Mucosa of descending colon (tissue), 3 donors: ENCODE results near the gene PLGRKT. TPM values are rescaled to one million over a fixed set of nuclear protein-coding genes. Genes with fewer than 3 reads are reported as not detected.

Experiments
- ATAC-seq: fragments of 200-7000 bp; cut with Tn5 transposase; one replicate; pipeline ENCODE4 v1.9.1; 2020; ENCODE audit warnings: mild to moderate bottlenecking, moderate library complexity
- DNase-seq, 3 donors: peaks; one replicate each; pipeline ENCODE4 v3.0.0-alpha.2; 2020
- H3K36me3 ChIP-seq: fragments of 200-600 bp; one replicate; pipeline ENCODE4 v1.8.0; 2021; ENCODE audit warnings: low read depth, mild to moderate bottlenecking
- H3K4me1 ChIP-seq: fragments of 200-600 bp; one replicate; pipeline ENCODE4 v1.8.0; 2021; ENCODE audit warnings: low read depth, mild to moderate bottlenecking
- H3K4me3 ChIP-seq: fragments of 200-600 bp; one replicate; pipeline ENCODE4 v1.8.0; 2021; ENCODE audit warnings: mild to moderate bottlenecking
- H3K9me3 ChIP-seq: fragments of 200-600 bp; one replicate; pipeline ENCODE4 v1.8.0; 2021; ENCODE audit warnings: mild to moderate bottlenecking
- intact Hi-C, 2 donors: fragments of 100-400 bp; cut with DNase I in 1 of 2; cut with micrococcal nuclease in 1 of 2; formaldehyde crosslinking; loops; one replicate each; pipeline versions ENCODE4 v1.11.0 to v1.11.1; 2022; cut with DNase I, micrococcal nuclease
- total RNA-seq, 3 donors: library from RNA; stranded (reverse); fragmentation: NEBNext Ultra II Directional in 2 of 3; extraction: Animal tissue kit (Norgen Biotek cat#: 25700) in 2 of 3; gene quantifications; one replicate each; pipeline versions ENCODE4 v1.2.1 to v1.2.4, GENCODE V29; 2021 to 2023
- TF ChIP-seq, protein P1 (sequence below): fragments of 200-600 bp; IDR thresholded peaks from one replicate; pipeline ENCODE4 v1.8.0; 2022; ENCODE audit warnings: antibody characterized with exemption, mild to moderate bottlenecking
- donor health status: DM: no; HTN: no; CAD: no; lungs with moderate emphysema.
- donor health status: DM: no; HTN: no; CAD: no.
- donor health status: DM: no; HTN: yes; CAD: no.

PLGRKT gene
- total RNA-seq, 3 donors from 2014 or later = 34.0 to 67.1 (median 53.0) TPM

DNA sequence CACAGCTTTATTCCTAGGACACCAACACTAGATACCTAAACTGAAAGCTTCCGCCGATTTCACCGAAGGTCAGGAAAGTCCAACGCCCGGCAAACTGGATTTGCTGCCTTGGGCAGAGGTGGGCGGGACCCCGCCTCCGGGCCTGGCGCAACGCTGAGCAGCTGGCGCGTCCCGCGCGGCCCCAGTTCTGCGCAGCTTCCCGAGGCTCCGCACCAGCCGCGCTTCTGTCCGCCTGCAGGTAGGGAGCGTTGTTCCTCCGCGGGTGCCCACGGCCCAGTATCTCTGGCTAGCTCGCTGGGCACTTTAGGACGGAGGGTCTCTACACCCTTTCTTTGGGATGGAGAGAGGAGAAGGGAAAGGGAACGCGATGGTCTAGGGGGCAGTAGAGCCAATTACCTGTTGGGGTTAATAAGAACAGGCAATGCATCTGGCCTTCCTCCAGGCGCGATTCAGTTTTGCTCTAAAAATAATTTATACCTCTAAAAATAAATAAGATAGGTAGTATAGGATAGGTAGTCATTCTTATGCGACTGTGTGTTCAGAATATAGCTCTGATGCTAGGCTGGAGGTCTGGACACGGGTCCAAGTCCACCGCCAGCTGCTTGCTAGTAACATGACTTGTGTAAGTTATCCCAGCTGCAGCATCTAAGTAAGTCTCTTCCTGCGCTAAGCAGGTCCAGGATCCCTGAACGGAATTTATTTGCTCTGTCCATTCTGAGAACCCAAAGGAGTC, 12.8 kb upstream of the PLGRKT start, which contains the start of gene CD274:
Gene CD274 (plus strand): TSS at position 184 of the 733 bp plus-strand sequence. CDS start 5,572 bp downstream, outside the sequence.
- DNase-seq = peak; percentile 94 to 95 (median 95)
- ATAC-seq = peak; percentile 100
- Histone ChIP-seq H3K4me1 (peaks cover 9% of the 10 kb centered on the region), H3K4me3 (peak within 1 kb of the TSS; percentile 21), H3K9me3 (no peaks in the 10 kb centered on the region), H3K36me3 (no peaks in the 10 kb centered on the region)
- TF ChIP-seq, protein P1, sequence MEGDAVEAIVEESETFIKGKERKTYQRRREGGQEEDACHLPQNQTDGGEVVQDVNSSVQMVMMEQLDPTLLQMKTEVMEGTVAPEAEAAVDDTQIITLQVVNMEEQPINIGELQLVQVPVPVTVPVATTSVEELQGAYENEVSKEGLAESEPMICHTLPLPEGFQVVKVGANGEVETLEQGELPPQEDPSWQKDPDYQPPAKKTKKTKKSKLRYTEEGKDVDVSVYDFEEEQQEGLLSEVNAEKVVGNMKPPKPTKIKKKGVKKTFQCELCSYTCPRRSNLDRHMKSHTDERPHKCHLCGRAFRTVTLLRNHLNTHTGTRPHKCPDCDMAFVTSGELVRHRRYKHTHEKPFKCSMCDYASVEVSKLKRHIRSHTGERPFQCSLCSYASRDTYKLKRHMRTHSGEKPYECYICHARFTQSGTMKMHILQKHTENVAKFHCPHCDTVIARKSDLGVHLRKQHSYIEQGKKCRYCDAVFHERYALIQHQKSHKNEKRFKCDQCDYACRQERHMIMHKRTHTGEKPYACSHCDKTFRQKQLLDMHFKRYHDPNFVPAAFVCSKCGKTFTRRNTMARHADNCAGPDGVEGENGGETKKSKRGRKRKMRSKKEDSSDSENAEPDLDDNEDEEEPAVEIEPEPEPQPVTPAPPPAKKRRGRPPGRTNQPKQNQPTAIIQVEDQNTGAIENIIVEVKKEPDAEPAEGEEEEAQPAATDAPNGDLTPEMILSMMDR = peak; percentile 66
- intact Hi-C loops = loop anchor here in 1 of 2 donors (10.0 kb wide), 1 partner anchor 144 kb away; no protein-coding TSS in a partner anchor

DNA sequence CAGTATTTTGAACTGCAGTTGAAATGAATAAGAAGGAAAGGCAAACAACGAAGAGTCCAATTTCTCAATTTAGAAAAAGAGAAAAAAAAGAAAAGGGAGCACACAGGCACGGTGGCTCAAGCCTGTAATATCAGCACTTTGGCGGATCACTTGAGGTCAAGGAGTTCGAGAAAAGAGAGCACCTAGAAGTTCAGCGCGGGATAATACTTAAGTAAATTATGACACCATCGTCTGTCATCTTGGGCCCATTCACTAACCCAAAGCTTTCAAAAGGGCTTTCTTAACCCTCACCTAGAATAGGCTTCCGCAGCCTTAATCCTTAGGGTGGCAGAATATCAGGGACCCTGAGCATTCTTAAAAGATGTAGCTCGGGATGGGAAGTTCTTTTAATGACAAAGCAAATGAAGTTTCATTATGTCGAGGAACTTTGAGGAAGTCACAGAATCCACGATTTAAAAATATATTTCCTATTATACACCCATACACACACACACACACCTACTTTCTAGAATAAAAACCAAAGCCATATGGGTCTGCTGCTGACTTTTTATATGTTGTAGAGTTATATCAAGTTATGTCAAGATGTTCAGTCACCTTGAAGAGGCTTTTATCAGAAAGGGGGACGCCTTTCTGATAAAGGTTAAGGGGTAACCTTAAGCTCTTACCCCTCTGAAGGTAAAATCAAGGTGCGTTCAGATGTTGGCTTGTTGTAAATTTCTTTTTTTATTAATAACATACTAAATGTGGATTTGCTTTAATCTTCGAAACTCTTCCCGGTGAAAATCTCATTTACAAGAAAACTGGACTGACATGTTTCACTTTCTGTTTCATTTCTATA, 12.0 kb upstream of the PLGRKT start:
- Histone ChIP-seq H3K9me3 (no peaks in the 10 kb centered on the region), H3K4me1 (peaks cover 9% of the 10 kb centered on the region), H3K4me3 (peak overlapping the region; percentile 21), H3K36me3 (no peaks in the 10 kb centered on the region)
- TF ChIP-seq, protein P1 = no peak
- ATAC-seq (no peak), DNase-seq (no peak)
- intact Hi-C loops = loop anchor here in 1 of 2 donors (10.0 kb wide), 1 partner anchor 145 kb away; no protein-coding TSS in a partner anchor

DNA sequence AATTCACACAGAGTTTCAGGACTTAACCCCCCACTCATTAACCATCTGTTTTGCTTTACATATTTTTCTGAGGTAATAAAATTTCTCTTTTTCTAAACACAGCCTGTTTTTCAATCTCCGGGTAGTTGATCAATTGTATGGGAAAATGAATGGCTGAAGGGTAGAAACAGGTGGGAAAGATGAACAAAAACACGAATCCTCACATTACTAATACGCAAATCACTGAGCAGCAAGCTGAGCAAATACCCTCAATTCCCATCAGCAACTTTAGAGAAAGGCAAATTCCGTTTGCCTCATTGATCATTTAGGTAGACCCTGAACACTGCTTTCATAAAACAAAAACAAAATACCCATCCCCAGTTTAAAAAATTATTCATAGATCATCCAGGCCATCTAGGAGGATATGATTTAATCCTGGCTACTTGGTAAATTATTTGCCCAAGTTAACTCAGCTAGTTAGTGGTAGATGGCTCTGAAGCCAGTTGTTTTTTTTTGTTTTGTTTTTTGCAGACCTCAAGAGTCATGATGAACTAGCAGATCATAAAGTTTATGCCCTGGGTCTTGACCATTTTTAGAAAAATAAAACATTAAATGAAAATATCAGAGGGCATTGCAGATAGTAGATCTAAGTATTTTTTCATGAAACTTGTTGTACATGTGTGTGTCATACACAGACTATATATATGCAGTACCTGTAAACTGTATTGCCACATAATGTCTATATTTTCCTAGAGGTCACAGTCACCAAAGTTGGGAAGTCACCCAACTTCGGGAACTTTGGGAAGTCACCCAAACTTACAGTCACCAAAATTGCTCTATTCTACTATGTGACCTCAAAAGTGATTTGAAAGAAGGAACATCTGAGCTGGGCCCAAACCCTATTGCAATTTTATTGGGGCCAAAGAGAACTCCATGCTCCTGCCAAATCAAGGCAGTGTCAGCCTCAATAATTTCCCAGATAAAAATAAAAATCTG, 11.0 kb upstream of the PLGRKT start:
- no peak for ATAC-seq
- intact Hi-C loops = no loop called here
- H3K4me3 ChIP-seq = no peak overlapping the region

DNA sequence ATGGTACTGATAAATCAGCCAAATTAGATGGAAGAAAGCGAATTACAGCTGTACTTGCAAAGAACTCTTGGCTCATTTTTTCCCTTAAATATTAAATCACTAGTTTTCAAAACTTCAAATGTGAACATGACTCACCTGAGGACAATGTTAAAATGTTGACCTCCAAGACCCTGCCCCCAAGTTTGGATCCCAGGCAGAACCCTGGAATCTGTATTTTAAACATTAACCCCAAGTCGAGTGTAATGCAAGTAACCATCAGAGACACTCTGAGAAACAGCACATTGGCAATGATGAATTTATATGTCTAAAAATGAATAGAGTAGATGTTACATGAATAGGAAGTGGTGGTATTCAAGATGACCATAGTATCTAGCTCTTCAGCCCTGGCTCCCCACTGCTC, 10.3 kb upstream of the PLGRKT start:
- no peak overlapping the region for H3K4me3 ChIP-seq
- TF ChIP-seq, protein P1 = no peak
- no peak for DNase-seq
- H3K36me3 ChIP-seq = no peaks in the 10 kb centered on the region
- ATAC-seq = no peak
- H3K9me3 ChIP-seq = no peaks in the 10 kb centered on the region
- peaks cover 9% of the 10 kb centered on the region for H3K4me1 ChIP-seq
- intact Hi-C loops = no loop called here

More for the DNA sequence above, 11.0 kb upstream of the PLGRKT start:
- H3K9me3 ChIP-seq = no peaks in the 10 kb centered on the region
- peaks cover 9% of the 10 kb centered on the region for H3K4me1 ChIP-seq
- no peaks in the 10 kb centered on the region for H3K36me3 ChIP-seq
- no peak for DNase-seq
- TF ChIP-seq, protein P1 = no peak

DNA sequence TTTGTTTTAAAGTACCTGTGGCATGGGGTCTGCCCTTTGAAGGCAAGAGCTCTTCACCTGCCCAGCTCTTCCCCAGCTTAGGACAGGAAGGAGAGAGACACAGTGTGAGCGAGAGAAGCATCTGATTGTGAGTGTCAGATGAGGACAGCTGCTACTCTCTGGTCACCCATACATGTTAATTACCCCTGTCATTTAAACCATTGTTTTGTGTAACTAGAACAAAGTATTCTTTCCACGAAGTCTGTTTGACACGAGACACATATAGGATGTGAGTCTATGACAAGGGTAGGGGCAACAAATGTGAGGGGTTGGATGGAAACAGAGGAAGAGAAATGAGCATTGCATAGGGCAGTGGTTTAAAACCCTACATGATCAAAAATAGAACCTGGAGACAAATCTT, 9.6 kb upstream of the PLGRKT start:
- ATAC-seq (no peak), DNase-seq (no peak)
- Histone ChIP-seq H3K9me3 (no peaks in the 10 kb centered on the region), H3K4me3 (no peak overlapping the region), H3K4me1 (peaks cover 9% of the 10 kb centered on the region), H3K36me3 (no peaks in the 10 kb centered on the region)
- TF ChIP-seq, protein P1 = no peak
- intact Hi-C loops = no loop called here
